Keratinocyte (primary cell): ENCODE measurements around the gene ELAVL4. TPM values are rescaled to one million over a fixed set of nuclear protein-coding genes. Genes with fewer than 3 reads are reported as not detected.

Experiments used
- DNase-seq: peaks from one replicate; pipeline ENCODE4 v3.0.0-alpha.2; 2011; ENCODE audit warnings: low read depth, missing footprints, low spot score
- FAIRE-seq: peaks from 2 replicates; lab custom pipeline; 2011; peaks lifted over from hg19 to GRCh38; lab: Jason Lieb, UNC
- H2AFZ ChIP-seq: 2 replicates; pipeline ENCODE4 v1.6.0; 2012; ENCODE audit warnings: low read length, control low read depth, inconsistent platforms; ENCODE audit not compliant: control insufficient read depth
- H3K27ac ChIP-seq: 2 replicates; pipeline ENCODE4 v1.5.1; 2011; ENCODE audit warnings: low read length; ENCODE audit not compliant: control insufficient read depth, insufficient read depth
- H3K27me3 ChIP-seq: 3 replicates; pipeline ENCODE4 v1.6.0; 2011; ENCODE audit warnings: low read length; ENCODE audit not compliant: control insufficient read depth, insufficient read depth; ENCODE audit errors: extremely low read depth
- H3K36me3 ChIP-seq, 2 experiments: 2 replicates in 1 of 2; 3 replicates in 1 of 2; pipeline ENCODE4 v1.5.1; 2011; ENCODE audit warnings: low read length in 2 of 2, mild to moderate bottlenecking in 1 of 2; ENCODE audit not compliant: control insufficient read depth in 2 of 2, insufficient read depth in 2 of 2; ENCODE audit errors: extremely low read depth in 1 of 2
- H3K4me1 ChIP-seq: 3 replicates; pipeline ENCODE4 v1.5.1; 2011; ENCODE audit warnings: low read length; ENCODE audit not compliant: control insufficient read depth, insufficient read depth; ENCODE audit errors: extremely low read depth
- H3K4me2 ChIP-seq: 3 replicates; pipeline ENCODE4 v1.6.0; 2011; ENCODE audit warnings: low read depth, low read length; ENCODE audit not compliant: control insufficient read depth, insufficient read depth; ENCODE audit errors: extremely low read depth
- H3K4me3 ChIP-seq, 3 experiments: fragments of 200-600 bp in 1 of 3; sonication (generic) in 1 of 3; 2 replicates in 2 of 3; 3 replicates in 1 of 3; pipeline ENCODE4 v1.5.1; 2011 to 2016; ENCODE audit warnings: low read length in 3 of 3, mild to moderate bottlenecking in 3 of 3, control low read depth in 2 of 3, inconsistent platforms in 1 of 3, low read depth in 1 of 3, mixed read lengths in 1 of 3, mixed run types in 1 of 3, moderate library complexity in 1 of 3; ENCODE audit not compliant: control insufficient read depth in 2 of 3, insufficient read depth in 2 of 3; ENCODE audit errors: extremely low read depth in 1 of 3
- H3K79me2 ChIP-seq: 2 replicates; pipeline ENCODE4 v1.6.0; 2012; ENCODE audit warnings: low read length; ENCODE audit not compliant: control insufficient read depth, insufficient read depth
- H3K9ac ChIP-seq: 3 replicates; pipeline ENCODE4 v1.6.0; 2011; ENCODE audit warnings: low read length; ENCODE audit not compliant: control insufficient read depth, insufficient read depth; ENCODE audit errors: extremely low read depth
- H3K9me1 ChIP-seq: 3 replicates; pipeline ENCODE4 v1.6.0; 2011; ENCODE audit warnings: low read length; ENCODE audit not compliant: control insufficient read depth, insufficient read depth; ENCODE audit errors: extremely low read depth
- H3K9me3 ChIP-seq: 2 replicates; pipeline ENCODE4 v1.5.1; 2012; ENCODE audit warnings: low read depth, low read length; ENCODE audit not compliant: control insufficient read depth
- H4K20me1 ChIP-seq: 3 replicates; pipeline ENCODE4 v1.6.0; 2011; ENCODE audit warnings: low read length; ENCODE audit not compliant: control insufficient read depth, insufficient read depth; ENCODE audit errors: extremely low read depth
- EZH2 ChIP-seq: IDR thresholded peaks from one replicate; pipeline ENCODE4 v1.6.1; 2012; ENCODE audit warnings: inconsistent platforms, mild to moderate bottlenecking, low read length, moderate library complexity
- dilution Hi-C: fragments of 300-500 bp; cut with MboI; formaldehyde crosslinking; loops from one replicate; pipeline ENCODE4 v1.7.0; 2020; ENCODE audit warnings: low sequenced_read_pairs; ENCODE audit not compliant: extremely low pct_ligation_motif_present
- polyA plus RNA-seq, 5 experiments: library from polyadenylated mRNA; depleted of rRNA in 3 of 5; stranded (reverse) in 3 of 5; stranded (forward) in 1 of 5; unstranded in 1 of 5; fragments of >200 nt; gene quantifications; 1 replicate in 1 of 5; 2 replicates in 3 of 5; 3 replicates in 1 of 5; pipeline versions ENCODE4 v1.2.1 to v1.2.3, GENCODE V29; 2011 to 2012; ENCODE audit warnings: missing spikeins in 2 of 5, low read depth in 1 of 5, low replicate concordance in 1 of 5
- TF ChIP-seq, protein P1 (sequence below), 3 experiments: IDR thresholded peaks in 1 of 3; conservative IDR thresholded peaks in 1 of 3; optimal IDR thresholded peaks in 1 of 3; 2 replicates in 2 of 3; 3 replicates in 1 of 3; pipeline versions ENCODE3 to v1.5.1; 2011; ENCODE audit warnings: low read length in 3 of 3, mild to moderate bottlenecking in 3 of 3, moderate library complexity in 2 of 3, control low read depth in 1 of 3, inconsistent platforms in 1 of 3; ENCODE audit not compliant: insufficient read depth in 2 of 3; ENCODE audit errors: extremely low read depth in 1 of 3

ELAVL4 gene
- polyA plus RNA-seq, 1 donor (not counting 4 experiments of a cell fraction or from before 2014, with no cell fraction given) = not detected

DNA sequence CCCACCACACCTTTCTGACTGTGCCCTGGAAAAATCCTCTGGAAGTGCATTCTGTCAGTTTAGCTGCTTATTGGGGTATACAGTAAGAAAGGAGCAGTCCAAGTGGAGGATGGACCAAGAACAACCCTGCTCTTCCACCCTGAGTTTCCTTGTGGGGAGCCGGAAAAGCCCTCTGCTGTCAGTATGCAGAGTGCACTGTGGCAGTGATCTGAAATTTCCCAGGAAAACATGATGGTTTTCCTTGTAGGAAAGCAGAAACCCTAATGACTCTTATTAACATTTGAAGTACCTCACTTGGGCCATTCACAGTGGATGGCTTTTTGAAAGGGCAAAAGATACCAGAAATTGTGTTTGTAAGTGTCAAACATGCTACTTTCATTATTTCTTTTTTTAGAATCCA is 20.5 kb downstream of the ELAVL4 start:
- H3K27ac ChIP-seq = no peak overlapping the region

DNA sequence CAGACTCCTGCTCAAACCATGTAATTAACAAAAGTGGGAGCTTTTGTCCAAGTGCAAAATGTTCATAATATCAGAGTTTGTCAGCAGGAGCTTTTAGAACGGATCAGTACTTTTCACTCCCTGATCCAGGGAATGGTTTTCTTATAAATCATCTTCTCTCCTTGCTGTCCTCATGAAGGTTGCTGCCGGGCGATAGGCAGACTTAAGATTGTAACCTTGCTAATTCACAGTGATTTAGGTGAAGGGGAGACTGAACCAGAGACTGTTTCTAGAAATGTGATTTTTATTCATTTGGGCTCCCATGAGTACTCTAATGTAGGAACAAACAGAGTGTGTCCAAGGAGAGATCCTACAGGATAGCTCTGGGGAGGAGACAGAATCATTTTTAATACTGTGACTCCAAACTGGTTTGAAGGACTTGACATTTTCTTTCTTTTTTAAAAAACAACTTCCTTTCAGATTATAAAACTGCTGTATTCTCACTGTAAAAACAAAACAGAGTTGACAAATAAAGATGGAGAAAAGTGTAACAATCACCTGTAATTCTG is 23.7 kb downstream of the ELAVL4 start:
- dilution Hi-C loops = no loop called here
- H3K79me2 ChIP-seq = no peaks in the 10 kb centered on the region
- no peaks in the 10 kb centered on the region for H3K9me3 ChIP-seq
- no peak for TF ChIP-seq EZH2
- TF ChIP-seq, protein P1, sequence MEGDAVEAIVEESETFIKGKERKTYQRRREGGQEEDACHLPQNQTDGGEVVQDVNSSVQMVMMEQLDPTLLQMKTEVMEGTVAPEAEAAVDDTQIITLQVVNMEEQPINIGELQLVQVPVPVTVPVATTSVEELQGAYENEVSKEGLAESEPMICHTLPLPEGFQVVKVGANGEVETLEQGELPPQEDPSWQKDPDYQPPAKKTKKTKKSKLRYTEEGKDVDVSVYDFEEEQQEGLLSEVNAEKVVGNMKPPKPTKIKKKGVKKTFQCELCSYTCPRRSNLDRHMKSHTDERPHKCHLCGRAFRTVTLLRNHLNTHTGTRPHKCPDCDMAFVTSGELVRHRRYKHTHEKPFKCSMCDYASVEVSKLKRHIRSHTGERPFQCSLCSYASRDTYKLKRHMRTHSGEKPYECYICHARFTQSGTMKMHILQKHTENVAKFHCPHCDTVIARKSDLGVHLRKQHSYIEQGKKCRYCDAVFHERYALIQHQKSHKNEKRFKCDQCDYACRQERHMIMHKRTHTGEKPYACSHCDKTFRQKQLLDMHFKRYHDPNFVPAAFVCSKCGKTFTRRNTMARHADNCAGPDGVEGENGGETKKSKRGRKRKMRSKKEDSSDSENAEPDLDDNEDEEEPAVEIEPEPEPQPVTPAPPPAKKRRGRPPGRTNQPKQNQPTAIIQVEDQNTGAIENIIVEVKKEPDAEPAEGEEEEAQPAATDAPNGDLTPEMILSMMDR (optimal IDR thresholded peaks at IDR 0.05 in 1 of 3, IDR thresholded peaks at IDR 0.05 in 1 of 3, conservative IDR thresholded peaks at IDR 0.05 in 1 of 3; ENCODE audit: extremely low read depth in 1 of 3, insufficient read depth in 2 of 3, low read length in 3 of 3) = no peak
- no peak overlapping the region for H3K4me3 ChIP-seq
- no peak overlapping the region for H3K27ac ChIP-seq
- no peak for FAIRE-seq
- no peak overlapping the region for H2AFZ ChIP-seq
- no peaks in the 10 kb centered on the region for H3K27me3 ChIP-seq
- H3K36me3 ChIP-seq = no peaks in the 10 kb centered on the region
- H4K20me1 ChIP-seq = no peaks in the 10 kb centered on the region
- no peaks in the 10 kb centered on the region for H3K4me1 ChIP-seq
- no peak for DNase-seq
- no peak overlapping the region for H3K4me2 ChIP-seq
- no peaks in the 10 kb centered on the region for H3K9me1 ChIP-seq
- H3K9ac ChIP-seq = no peak overlapping the region

More for the DNA sequence above, 20.5 kb downstream of the ELAVL4 start:
- Histone ChIP-seq H3K27me3 (no peaks in the 10 kb centered on the region), H3K79me2 (no peaks in the 10 kb centered on the region), H3K4me3 (no peak overlapping the region), H3K36me3 (no peaks in the 10 kb centered on the region), H3K4me2 (no peak overlapping the region), H3K9ac (no peak overlapping the region), H3K4me1 (no peaks in the 10 kb centered on the region), H3K9me3 (no peaks in the 10 kb centered on the region), H3K9me1 (no peaks in the 10 kb centered on the region), H4K20me1 (no peaks in the 10 kb centered on the region), H2AFZ (no peak overlapping the region)
- dilution Hi-C loops = no loop called here
- no peak for DNase-seq
- FAIRE-seq = no peak
- TF ChIP-seq EZH2 = no peak
- TF ChIP-seq, protein P1 (optimal IDR thresholded peaks at IDR 0.05 in 1 of 3, IDR thresholded peaks at IDR 0.05 in 1 of 3, conservative IDR thresholded peaks at IDR 0.05 in 1 of 3; ENCODE audit: extremely low read depth in 1 of 3, insufficient read depth in 2 of 3, low read length in 3 of 3) = no peak
